DND-41 (cell line): ENCODE results near the gene MEX3C.

Source experiments
- EZH2 ChIP-seq: IDR thresholded peaks from 3 replicates; pipeline ENCODE4 v1.6.1; 2012; ENCODE audit warnings: borderline replicate concordance, low read depth, mild to moderate bottlenecking, moderate library complexity, low read length, inconsistent platforms; ENCODE audit not compliant: severe bottlenecking
- TF ChIP-seq, protein P1 (sequence below): IDR thresholded peaks from 2 replicates; pipeline ENCODE4 v1.5.1; 2012; ENCODE audit warnings: borderline replicate concordance, low read length, moderate library complexity, mild to moderate bottlenecking; ENCODE audit not compliant: poor library complexity, severe bottlenecking; ENCODE audit errors: extremely low read depth

DNA sequence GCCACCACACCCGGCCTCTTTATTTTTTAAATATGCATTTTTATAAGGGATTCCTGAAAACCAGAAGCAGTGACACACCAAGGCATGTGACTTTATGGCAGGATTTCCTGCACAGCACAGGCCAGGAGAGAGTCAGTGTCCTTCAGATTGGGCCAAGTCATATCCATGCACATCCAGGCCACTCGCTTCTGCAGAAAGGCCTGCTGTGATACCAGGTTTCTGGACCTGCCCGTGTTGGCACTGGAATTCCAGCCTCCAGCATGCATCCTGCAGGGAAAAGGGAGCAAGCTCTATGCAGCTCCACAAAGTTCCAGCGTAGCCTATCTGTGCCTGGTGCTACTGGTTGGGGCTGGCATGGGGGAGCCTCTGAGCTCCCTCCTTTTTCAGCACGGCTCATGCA is 36.8 kb downstream of the MEX3C start:
- TF ChIP-seq EZH2 = no peak
- TF ChIP-seq, protein P1, sequence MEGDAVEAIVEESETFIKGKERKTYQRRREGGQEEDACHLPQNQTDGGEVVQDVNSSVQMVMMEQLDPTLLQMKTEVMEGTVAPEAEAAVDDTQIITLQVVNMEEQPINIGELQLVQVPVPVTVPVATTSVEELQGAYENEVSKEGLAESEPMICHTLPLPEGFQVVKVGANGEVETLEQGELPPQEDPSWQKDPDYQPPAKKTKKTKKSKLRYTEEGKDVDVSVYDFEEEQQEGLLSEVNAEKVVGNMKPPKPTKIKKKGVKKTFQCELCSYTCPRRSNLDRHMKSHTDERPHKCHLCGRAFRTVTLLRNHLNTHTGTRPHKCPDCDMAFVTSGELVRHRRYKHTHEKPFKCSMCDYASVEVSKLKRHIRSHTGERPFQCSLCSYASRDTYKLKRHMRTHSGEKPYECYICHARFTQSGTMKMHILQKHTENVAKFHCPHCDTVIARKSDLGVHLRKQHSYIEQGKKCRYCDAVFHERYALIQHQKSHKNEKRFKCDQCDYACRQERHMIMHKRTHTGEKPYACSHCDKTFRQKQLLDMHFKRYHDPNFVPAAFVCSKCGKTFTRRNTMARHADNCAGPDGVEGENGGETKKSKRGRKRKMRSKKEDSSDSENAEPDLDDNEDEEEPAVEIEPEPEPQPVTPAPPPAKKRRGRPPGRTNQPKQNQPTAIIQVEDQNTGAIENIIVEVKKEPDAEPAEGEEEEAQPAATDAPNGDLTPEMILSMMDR = no peak
